SJSA1 (cell line): ENCODE measurements around the gene INO80D. TPM values are rescaled to one million over a fixed set of nuclear protein-coding genes. Genes with fewer than 3 reads are reported as not detected.
"Not testable (repeated sequence)": the region's sequence is repeated elsewhere in the genome, so short reads cannot be mapped to it uniquely, and the experiment has no call there.

Source experiments
- DNase-seq, 2 experiments: peaks; one replicate each; pipeline ENCODE4 v3.0.0-alpha.2; 2015 to 2020; ENCODE audit warnings: low spot score in 2 of 2, low read depth in 1 of 2
- H3K27ac ChIP-seq: fragments of 250-450 bp; sonication (Bioruptor Pico); 2 replicates; pipeline ENCODE4 v1.5.1; 2020; ENCODE audit warnings: mild to moderate bottlenecking, moderate library complexity
- H3K27me3 ChIP-seq: fragments of 250-450 bp; sonication (Bioruptor Pico); replicated peaks from 2 replicates; pipeline ENCODE4 v1.5.1; 2020; ENCODE audit warnings: mild to moderate bottlenecking, moderate library complexity
- H3K36me3 ChIP-seq: fragments of 250-450 bp; sonication (Bioruptor Pico); 2 replicates; pipeline ENCODE4 v1.5.1; 2020; ENCODE audit warnings: mild to moderate bottlenecking
- H3K4me1 ChIP-seq: fragments of 250-450 bp; sonication (Bioruptor Pico); replicated peaks from 2 replicates; pipeline ENCODE4 v1.6.1; 2021; ENCODE audit warnings: mild to moderate bottlenecking
- H3K4me3 ChIP-seq: fragments of 250-450 bp; sonication (Bioruptor Pico); 2 replicates; pipeline ENCODE4 v1.5.1; 2020; ENCODE audit warnings: mild to moderate bottlenecking
- H3K9me3 ChIP-seq: fragments of 250-450 bp; sonication (Bioruptor Pico); replicated peaks from 2 replicates; pipeline ENCODE4 v1.5.1; 2020; ENCODE audit warnings: mild to moderate bottlenecking
- total RNA-seq: library from RNA; depleted of rRNA; stranded (reverse); fragments of >200 nt; shearing (Covaris generic); gene quantifications from 2 replicates; pipeline ENCODE4 v1.2.3, GENCODE V29; 2014

Gene INO80D
- total RNA-seq, 1 experiment from 2014 or later: 5.7 TPM

GRCh38 chr2:206033452-206033851, 52.5 kb downstream of the INO80D start:
- H3K36me3 ChIP-seq: peaks cover 12% of the 10 kb centered on the region
- H3K9me3 ChIP-seq, H3K4me1 ChIP-seq, H3K27ac ChIP-seq, H3K27me3 ChIP-seq, DNase-seq, H3K4me3 ChIP-seq: not testable (repeated sequence)

GRCh38 chr2:206031950-206032567, 53.9 kb downstream of the INO80D start:
- no peak overlapping the region for H3K27ac ChIP-seq
- H3K27me3 ChIP-seq: no peaks in the 10 kb centered on the region
- no peaks in the 10 kb centered on the region for H3K4me1 ChIP-seq
- no peaks in the 10 kb centered on the region for H3K9me3 ChIP-seq
- no peak for DNase-seq
- H3K4me3 ChIP-seq: no peak overlapping the region
- H3K36me3 ChIP-seq: peaks cover 21% of the 10 kb centered on the region

GRCh38 chr2:206031162-206031784, 54.7 kb downstream of the INO80D start:
- Histone ChIP-seq H3K9me3 (no peaks in the 10 kb centered on the region), H3K27me3 (no peaks in the 10 kb centered on the region), H3K4me1 (no peaks in the 10 kb centered on the region), H3K36me3 (peaks cover 14% of the 10 kb centered on the region), H3K4me3 (no peak overlapping the region), H3K27ac (no peak overlapping the region)
- no peak for DNase-seq

- no peak for DNase-seq
- Histone ChIP-seq H3K36me3 (peaks cover 14% of the 10 kb centered on the region), H3K4me3 (no peak overlapping the region)
Observed at GRCh38 chr2:206028101-206028500, 57.9 kb downstream of the INO80D start.

GRCh38 chr2:206023183-206023582, 62.8 kb downstream of the INO80D start:
- Histone ChIP-seq H3K27ac (no peak overlapping the region), H3K9me3 (no peaks in the 10 kb centered on the region), H3K36me3 (peaks cover 12% of the 10 kb centered on the region), H3K27me3 (no peaks in the 10 kb centered on the region), H3K4me1 (no peaks in the 10 kb centered on the region), H3K4me3 (no peak overlapping the region)
- DNase-seq: no peak

More at GRCh38 chr2:206028101-206028500, 57.9 kb downstream of the INO80D start:
- Histone ChIP-seq H3K4me1 (no peaks in the 10 kb centered on the region), H3K27ac (no peak overlapping the region), H3K9me3 (no peaks in the 10 kb centered on the region), H3K27me3 (no peaks in the 10 kb centered on the region)

GRCh38 chr2:206020171-206020570, 65.8 kb downstream of the INO80D start:
- DNase-seq: no peak
- H3K27me3 ChIP-seq: no peaks in the 10 kb centered on the region

GRCh38 chr2:206015746-206016145, 70.2 kb downstream of the INO80D start:
- H3K27me3 ChIP-seq, H3K4me1 ChIP-seq, H3K27ac ChIP-seq, DNase-seq, H3K9me3 ChIP-seq, H3K4me3 ChIP-seq: not testable (repeated sequence)
- H3K36me3 ChIP-seq: peaks cover 30% of the 10 kb centered on the region

More at GRCh38 chr2:206020171-206020570, 65.8 kb downstream of the INO80D start:
- Histone ChIP-seq H3K27ac (no peak overlapping the region), H3K4me1 (no peaks in the 10 kb centered on the region), H3K9me3 (no peaks in the 10 kb centered on the region), H3K4me3 (no peak overlapping the region), H3K36me3 (peaks cover 26% of the 10 kb centered on the region)

GRCh38 chr2:206011795-206012194, 74.2 kb downstream of the INO80D start:
- H3K27me3 ChIP-seq: no peaks in the 10 kb centered on the region
- peaks cover 37% of the 10 kb centered on the region for H3K36me3 ChIP-seq
- H3K4me3 ChIP-seq: no peak overlapping the region
- H3K27ac ChIP-seq: no peak overlapping the region
- no peaks in the 10 kb centered on the region for H3K9me3 ChIP-seq
- DNase-seq: no peak
- H3K4me1 ChIP-seq: no peaks in the 10 kb centered on the region

- Histone ChIP-seq H3K4me1 (no peaks in the 10 kb centered on the region), H3K4me3 (no peak overlapping the region), H3K27me3 (no peaks in the 10 kb centered on the region), H3K36me3 (peaks cover 34% of the 10 kb centered on the region), H3K27ac (no peak overlapping the region), H3K9me3 (no peaks in the 10 kb centered on the region)
- DNase-seq: no peak
Observed at GRCh38 chr2:206011018-206011614, 74.9 kb downstream of the INO80D start.

- H3K36me3 ChIP-seq: peaks cover 37% of the 10 kb centered on the region
- no peaks in the 10 kb centered on the region for H3K4me1 ChIP-seq
- H3K4me3 ChIP-seq: no peak overlapping the region
- no peaks in the 10 kb centered on the region for H3K27me3 ChIP-seq
- no peak for DNase-seq
- no peak overlapping the region for H3K27ac ChIP-seq
- no peaks in the 10 kb centered on the region for H3K9me3 ChIP-seq
Observed at GRCh38 chr2:206004004-206004693, 81.8 kb downstream of the INO80D start.

- H3K4me1 ChIP-seq: no peaks in the 10 kb centered on the region
- H3K9me3 ChIP-seq: no peaks in the 10 kb centered on the region
- no peaks in the 10 kb centered on the region for H3K27me3 ChIP-seq
- peaks cover 30% of the 10 kb centered on the region for H3K36me3 ChIP-seq
- no peak overlapping the region for H3K27ac ChIP-seq
- DNase-seq: no peak
- H3K4me3 ChIP-seq: no peak overlapping the region
Observed at GRCh38 chr2:206002440-206002839, 83.5 kb downstream of the INO80D start.

GRCh38 chr2:206001912-206002311, 84.1 kb downstream of the INO80D start:
- no peaks in the 10 kb centered on the region for H3K9me3 ChIP-seq
- no peaks in the 10 kb centered on the region for H3K27me3 ChIP-seq
- no peaks in the 10 kb centered on the region for H3K4me1 ChIP-seq
- no peak overlapping the region for H3K27ac ChIP-seq
- H3K36me3 ChIP-seq: peaks cover 25% of the 10 kb centered on the region
- no peak for DNase-seq
- H3K4me3 ChIP-seq: no peak overlapping the region

- no peaks in the 10 kb centered on the region for H3K27me3 ChIP-seq
- DNase-seq: no peak
- no peaks in the 10 kb centered on the region for H3K4me1 ChIP-seq
- peaks cover 20% of the 10 kb centered on the region for H3K36me3 ChIP-seq
- no peaks in the 10 kb centered on the region for H3K9me3 ChIP-seq
- H3K27ac ChIP-seq: no peak overlapping the region
- H3K4me3 ChIP-seq: no peak overlapping the region
Observed at GRCh38 chr2:206000776-206001175, 85.2 kb downstream of the INO80D start.

- DNase-seq: no peak
- peaks cover 2% of the 10 kb centered on the region; the same call in 1 of the 2 replicates for H3K36me3 ChIP-seq
- H3K4me1 ChIP-seq: no peaks in the 10 kb centered on the region
- H3K9me3 ChIP-seq: no peaks in the 10 kb centered on the region
- H3K27me3 ChIP-seq: no peaks in the 10 kb centered on the region
- H3K4me3 ChIP-seq: no peak overlapping the region
- H3K27ac ChIP-seq: no peak overlapping the region
Observed at GRCh38 chr2:205998583-205998982, 87.4 kb downstream of the INO80D start.
